NK-92 (cell line): ENCODE data around the gene TENM4.

Experiments used
- DNase-seq: peaks from one replicate; lab custom pipeline; 2025; ENCODE audit not compliant: unreplicated experiment; lab: John Stamatoyannopoulos, UW

The TENM4 gene

GRCh38 chr11:78876676-78877075 lies 564.2 kb downstream of the TENM4 start:
- DNase-seq, result no peak

GRCh38 chr11:78870655-78871054 lies 570.2 kb downstream of the TENM4 start:
- no peak for DNase-seq

GRCh38 chr11:78869293-78869692 lies 571.5 kb downstream of the TENM4 start:
- no peak for DNase-seq

GRCh38 chr11:78868563-78868962 lies 572.3 kb downstream of the TENM4 start:
- no peak for DNase-seq

GRCh38 chr11:78860720-78861422 lies 580.0 kb downstream of the TENM4 start:
- no peak for DNase-seq

GRCh38 chr11:78857688-78858087 lies 583.1 kb downstream of the TENM4 start:
- DNase-seq, result no peak

- DNase-seq, result no peak
These were observed 584.6 kb downstream of the TENM4 start for GRCh38 chr11:78856211-78856610.

GRCh38 chr11:78855116-78855515 lies 585.7 kb downstream of the TENM4 start:
- no peak for DNase-seq

GRCh38 chr11:78853521-78853920 lies 587.3 kb downstream of the TENM4 start:
- no peak for DNase-seq

- no peak for DNase-seq
These were observed 588.8 kb downstream of the TENM4 start for GRCh38 chr11:78851878-78852586.

GRCh38 chr11:78850078-78850477 lies 590.8 kb downstream of the TENM4 start:
- no peak for DNase-seq

GRCh38 chr11:78846269-78846668 lies 594.6 kb downstream of the TENM4 start:
- no peak for DNase-seq

- DNase-seq, result no peak
These were observed 595.3 kb downstream of the TENM4 start for GRCh38 chr11:78845496-78845895.

GRCh38 chr11:78841456-78842060 lies 599.3 kb downstream of the TENM4 start:
- DNase-seq, result no peak

GRCh38 chr11:78840623-78841022 lies 600.2 kb downstream of the TENM4 start:
- no peak for DNase-seq

GRCh38 chr11:78840200-78840599 lies 600.6 kb downstream of the TENM4 start:
- DNase-seq, result no peak

GRCh38 chr11:78838417-78838816 lies 602.4 kb downstream of the TENM4 start:
- no peak for DNase-seq

- no peak for DNase-seq
These were observed 605.2 kb downstream of the TENM4 start for GRCh38 chr11:78835646-78836045.

- DNase-seq, result no peak
These were observed 605.9 kb downstream of the TENM4 start for GRCh38 chr11:78834886-78835285.

- DNase-seq, result no peak
These were observed 607.6 kb downstream of the TENM4 start for GRCh38 chr11:78833237-78833636.

- no peak for DNase-seq
These were observed 608.4 kb downstream of the TENM4 start for GRCh38 chr11:78832226-78832947.

GRCh38 chr11:78831571-78831970 lies 609.3 kb downstream of the TENM4 start:
- DNase-seq, result no peak
